Caco-2 (cell line): ENCODE data around the gene STAT3. TPM values are rescaled to one million over a fixed set of nuclear protein-coding genes. Genes with fewer than 3 reads are reported as not detected.
"Not testable (repeated sequence)": the region's sequence is repeated elsewhere in the genome, so short reads cannot be mapped to it uniquely, and the experiment has no call there.

Experiments
- BruUV-seq: library from RNA; stranded (reverse); fragments of 400-500 nt; replicated peaks from 2 replicates; lab custom pipeline; 2021; lab: Mats Ljungman, UMichigan
- CTCF ChIA-PET: fragments of 300-600 bp; sonication (Branson Sonifier 250); formaldehyde crosslinking; loops from one replicate; lab custom pipeline; 2022; ENCODE audit warnings: antibody characterized with exemption; lab: Charles Lee
- POLR2A ChIA-PET: fragments of 300-600 bp; sonication (Branson Sonifier 250); formaldehyde crosslinking; loops from one replicate; lab custom pipeline; 2022; ENCODE audit warnings: antibody characterized with exemption; lab: Charles Lee
- DNase-seq, 2 experiments: peaks; one replicate each; pipeline versions ENCODE4 v3.0.0 to v3.0.0-alpha.2; 2020 to 2022
- H3K27me3 ChIP-seq: replicated peaks from 2 replicates; pipeline ENCODE4 v1.6.0; 2011; ENCODE audit warnings: low read length; ENCODE audit not compliant: control insufficient read depth, insufficient read depth
- H3K36me3 ChIP-seq: 2 replicates; pipeline ENCODE4 v1.5.1; 2011; ENCODE audit warnings: low read length; ENCODE audit not compliant: control insufficient read depth, insufficient read depth
- H3K4me1 ChIP-seq: fragments of 250-450 bp; sonication (Bioruptor Pico); 2 replicates; pipeline ENCODE4 v1.5.1; 2020; ENCODE audit warnings: mild to moderate bottlenecking
- H3K4me3 ChIP-seq: 2 replicates; pipeline ENCODE4 v1.5.1; 2011; ENCODE audit warnings: low read depth, mild to moderate bottlenecking, control low read depth, low read length
- H3K9me3 ChIP-seq: fragments of 250-450 bp; sonication (Bioruptor Pico); 2 replicates; pipeline ENCODE4 v1.5.1; 2020; ENCODE audit warnings: mild to moderate bottlenecking, moderate library complexity
- H3K27ac Mint-ChIP-seq: one replicate; pipeline ENCODE4 v1.8.0; 2022; ENCODE audit warnings: mixed read lengths; ENCODE audit not compliant: unreplicated experiment
- H3K27me3 Mint-ChIP-seq: one replicate; pipeline ENCODE4 v1.8.0; 2022; ENCODE audit warnings: mixed read lengths; ENCODE audit not compliant: insufficient read depth, unreplicated experiment
- H3K36me3 Mint-ChIP-seq: one replicate; pipeline ENCODE4 v1.8.0; 2022; ENCODE audit warnings: mild to moderate bottlenecking, mixed read lengths; ENCODE audit not compliant: insufficient read depth, unreplicated experiment
- H3K4me1 Mint-ChIP-seq: one replicate; pipeline ENCODE4 v1.8.0; 2022; ENCODE audit warnings: low read depth, mixed read lengths; ENCODE audit not compliant: unreplicated experiment
- H3K4me3 Mint-ChIP-seq: one replicate; pipeline ENCODE4 v1.8.0; 2022; ENCODE audit warnings: mild to moderate bottlenecking, moderate library complexity, mixed read lengths; ENCODE audit not compliant: unreplicated experiment
- H3K9me3 Mint-ChIP-seq: one replicate; pipeline ENCODE4 v1.8.0; 2022; ENCODE audit warnings: mixed read lengths; ENCODE audit not compliant: unreplicated experiment
- CTCF ChIP-seq, 2 experiments: fragments of 200-600 bp in 1 of 2; IDR thresholded peaks; 1 replicate in 1 of 2; 2 replicates in 1 of 2; pipeline versions ENCODE4 v1.5.1 to v1.8.0; 2011 to 2022; ENCODE audit warnings: antibody characterized with exemption in 1 of 2, control low read depth in 1 of 2, inconsistent platforms in 1 of 2, low read depth in 1 of 2, low read length in 1 of 2, mild to moderate bottlenecking in 1 of 2, moderate library complexity in 1 of 2; ENCODE audit not compliant: insufficient read depth in 1 of 2, severe bottlenecking in 1 of 2, unreplicated experiment in 1 of 2
- intact Hi-C: fragments of 100-400 bp; cut with micrococcal nuclease; formaldehyde crosslinking; loops from one replicate; pipeline ENCODE4 v1.10.0; 2022; ENCODE audit not compliant: unreplicated experiment
- total RNA-seq: library from RNA; stranded (reverse); gene quantifications from 2 replicates; pipeline ENCODE4 v1.2.3, GENCODE V29; 2022

The STAT3 gene
- total RNA-seq, 1 experiment from 2014 or later: 73.7 TPM

GRCh38 chr17:42368310-42368709 is 19.9 kb downstream of the STAT3 start:
- BruUV-seq, POLR2A ChIA-PET, H3K27me3 ChIP-seq, H3K4me3 ChIP-seq, H3K4me1 Mint-ChIP-seq, intact Hi-C loops, H3K27me3 Mint-ChIP-seq, H3K27ac Mint-ChIP-seq, H3K36me3 ChIP-seq, H3K9me3 ChIP-seq, H3K9me3 Mint-ChIP-seq, H3K4me3 Mint-ChIP-seq, DNase-seq, H3K4me1 ChIP-seq: not testable (repeated sequence)
- peaks cover 17% of the 10 kb centered on the region for H3K36me3 Mint-ChIP-seq
- CTCF ChIA-PET: interaction anchor here (0.6 kb wide), 2 partner anchors 67 to 180 kb away, joined by 3 to 5 read pairs; no protein-coding TSS in a partner anchor

- not testable (repeated sequence) for H3K4me3 Mint-ChIP-seq, BruUV-seq, H3K27me3 ChIP-seq, H3K4me3 ChIP-seq, H3K9me3 ChIP-seq, H3K4me1 ChIP-seq, DNase-seq, H3K9me3 Mint-ChIP-seq, H3K27me3 Mint-ChIP-seq, H3K27ac Mint-ChIP-seq, H3K36me3 ChIP-seq
- Mint-ChIP-seq H3K4me1 (peaks cover 12% of the 10 kb centered on the region), H3K36me3 (peaks cover 11% of the 10 kb centered on the region)
- POLR2A ChIA-PET: interaction anchor here (0.6 to 0.7 kb wide), 3 partner anchors 22 to 1149 kb away, joined by 3 to 11 read pairs (median 5); partner anchors contain the start of genes BRCA1 and STAT3
- CTCF ChIA-PET: interaction anchor here (0.5 to 0.6 kb wide), 2 partner anchors 10 to 45 kb away, joined by 3 to 4 read pairs; no protein-coding TSS in a partner anchor
- intact Hi-C loops: loop anchor here (1.0 kb wide), 1 partner anchor 20 kb away; no protein-coding TSS in a partner anchor
Observed at GRCh38 chr17:42366176-42367023, 21.8 kb downstream of the STAT3 start.

GRCh38 chr17:42365136-42365535 is 23.1 kb downstream of the STAT3 start:
- H3K4me1 Mint-ChIP-seq: peaks cover 12% of the 10 kb centered on the region
- no peaks in the 10 kb centered on the region for H3K27me3 Mint-ChIP-seq
- Histone ChIP-seq H3K4me1 (peaks cover 9% of the 10 kb centered on the region; the same call in 1 of the 2 replicates), H3K4me3 (no peak overlapping the region), H3K9me3 (no peaks in the 10 kb centered on the region), H3K27me3 (no peaks in the 10 kb centered on the region), H3K36me3 (no peaks in the 10 kb centered on the region)
- H3K36me3 Mint-ChIP-seq: peaks cover 3% of the 10 kb centered on the region
- H3K4me3 Mint-ChIP-seq: no peak overlapping the region
- no peak for TF ChIP-seq CTCF (IDR thresholded peaks at IDR 0.05; ENCODE audit: insufficient read depth in 1 of 2, low read depth in 1 of 2, low read length in 1 of 2, severe bottlenecking in 1 of 2, unreplicated experiment in 1 of 2)
- ChIA-PET CTCF (no interaction called here), POLR2A (interaction anchor here (0.7 kb wide), 1 partner anchor 9 kb away, joined by 5 read pairs; no protein-coding TSS in a partner anchor)
- BruUV-seq: no TSS peak
- intact Hi-C loops: no loop called here
- DNase-seq: no peak
- H3K9me3 Mint-ChIP-seq: no peaks in the 10 kb centered on the region
- no peak overlapping the region for H3K27ac Mint-ChIP-seq
